Measurements from ENCODE around the gene PINK1. TPM values are rescaled to one million over a fixed set of nuclear protein-coding genes. Genes with fewer than 3 reads are reported as not detected.

PINK1 gene
- total RNA-seq, 1 donor from 2014 or later = 62.5 TPM

GRCh38 chr1:20685741-20686140, 52.5 kb downstream of the PINK1 start:
- ATAC-seq (no peak), DNase-seq (no peak)
- H3K4me1 ChIP-seq = no peaks in the 10 kb centered on the region
- no peaks in the 10 kb centered on the region for H3K9me3 ChIP-seq
- TF ChIP-seq CTCF (IDR thresholded peaks at IDR 0.05) = no peak
- no peaks in the 10 kb centered on the region for H3K27me3 ChIP-seq
- no peak overlapping the region for H3K4me3 ChIP-seq
- intact Hi-C loops (cut with DNase I) = no loop called here
- H3K36me3 ChIP-seq = no peaks in the 10 kb centered on the region
- peak overlapping the region; percentile 75 for H3K27ac ChIP-seq

- Histone ChIP-seq H3K9me3 (no peaks in the 10 kb centered on the region), H3K4me1 (no peaks in the 10 kb centered on the region), H3K4me3 (no peak overlapping the region), H3K36me3 (no peaks in the 10 kb centered on the region), H3K27me3 (no peaks in the 10 kb centered on the region), H3K27ac (no peak overlapping the region)
- intact Hi-C loops (cut with DNase I) = no loop called here
- ATAC-seq (no peak), DNase-seq (no peak)
- TF ChIP-seq CTCF (IDR thresholded peaks at IDR 0.05) = no peak
Measured at GRCh38 chr1:20686883-20687725, 53.8 kb downstream of the PINK1 start.

GRCh38 chr1:20689645-20690056, 56.4 kb downstream of the PINK1 start:
- no peaks in the 10 kb centered on the region for H3K27me3 ChIP-seq
- H3K4me1 ChIP-seq = no peaks in the 10 kb centered on the region
- no peaks in the 10 kb centered on the region for H3K9me3 ChIP-seq
- intact Hi-C loops (cut with DNase I) = no loop called here
- no peaks in the 10 kb centered on the region for H3K36me3 ChIP-seq
- H3K4me3 ChIP-seq = no peak overlapping the region
- DNase-seq (no peak), ATAC-seq (no peak)
- TF ChIP-seq CTCF (IDR thresholded peaks at IDR 0.05) = no peak
- H3K27ac ChIP-seq = no peak overlapping the region

GRCh38 chr1:20691872-20692271, 58.6 kb downstream of the PINK1 start:
- peaks cover 3% of the 10 kb centered on the region for H3K4me1 ChIP-seq
- H3K27ac ChIP-seq = no peak overlapping the region
- H3K36me3 ChIP-seq = no peaks in the 10 kb centered on the region
- ATAC-seq (no peak), DNase-seq (no peak)
- H3K9me3 ChIP-seq = no peaks in the 10 kb centered on the region
- intact Hi-C loops (cut with DNase I) = no loop called here
- no peak overlapping the region for H3K4me3 ChIP-seq
- H3K27me3 ChIP-seq = no peaks in the 10 kb centered on the region
- TF ChIP-seq CTCF (IDR thresholded peaks at IDR 0.05) = no peak

- H3K9me3 ChIP-seq = no peaks in the 10 kb centered on the region
- intact Hi-C loops (cut with DNase I) = no loop called here
- no peak for ATAC-seq
- no peak for TF ChIP-seq CTCF (IDR thresholded peaks at IDR 0.05)
- no peak for DNase-seq
- H3K4me1 ChIP-seq = peaks cover 3% of the 10 kb centered on the region
- H3K4me3 ChIP-seq = no peak overlapping the region
- H3K27ac ChIP-seq = no peak overlapping the region
- H3K36me3 ChIP-seq = no peaks in the 10 kb centered on the region
- no peaks in the 10 kb centered on the region for H3K27me3 ChIP-seq
Measured at GRCh38 chr1:20693623-20694022, 60.4 kb downstream of the PINK1 start.
